HG03135 (cell line): ENCODE data around the gene MICAL2.
"Not testable (repeated sequence)": the region's sequence is repeated elsewhere in the genome, so short reads cannot be mapped to it uniquely, and the experiment has no call there.

Experiments
- ATAC-seq: cut with Tn5 transposase; IDR thresholded peaks from one replicate; pipeline ENCODE4 v1.9.1; 2021; ENCODE audit warnings: mild to moderate bottlenecking, moderate library complexity; ENCODE audit not compliant: unreplicated experiment

Gene MICAL2

GRCh38 chr11:12130180-12130980, 20.0 kb downstream of the MICAL2 start:
- no peak for ATAC-seq

- ATAC-seq = no peak
Observed at GRCh38 chr11:12131943-12132789, 21.8 kb downstream of the MICAL2 start.

- ATAC-seq = no peak
Observed at GRCh38 chr11:12132790-12133145, 22.4 kb downstream of the MICAL2 start.

- ATAC-seq = peak; percentile 56
Observed at GRCh38 chr11:12133547-12134235, 23.3 kb downstream of the MICAL2 start.

GRCh38 chr11:12134236-12134585, 23.8 kb downstream of the MICAL2 start:
- no peak for ATAC-seq

GRCh38 chr11:12135185-12135584, 24.8 kb downstream of the MICAL2 start:
- ATAC-seq = no peak

- no peak for ATAC-seq
Observed at GRCh38 chr11:12137005-12137690, 26.8 kb downstream of the MICAL2 start.

GRCh38 chr11:12137938-12138731, 27.7 kb downstream of the MICAL2 start:
- no peak for ATAC-seq

GRCh38 chr11:12139144-12139881, 28.9 kb downstream of the MICAL2 start:
- ATAC-seq = no peak

- ATAC-seq = no peak
Observed at GRCh38 chr11:12140186-12140793, 29.9 kb downstream of the MICAL2 start.

- no peak for ATAC-seq
Observed at GRCh38 chr11:12141283-12141682, 30.9 kb downstream of the MICAL2 start.

- no peak for ATAC-seq
Observed at GRCh38 chr11:12142176-12142575, 31.8 kb downstream of the MICAL2 start.

GRCh38 chr11:12142909-12143308, 32.5 kb downstream of the MICAL2 start:
- no peak for ATAC-seq

- ATAC-seq = no peak
Observed at GRCh38 chr11:12143461-12144258, 33.3 kb downstream of the MICAL2 start.

- ATAC-seq = no peak
Observed at GRCh38 chr11:12144330-12145174, 34.2 kb downstream of the MICAL2 start.

- not testable (repeated sequence) for ATAC-seq
Observed at GRCh38 chr11:12146678-12147077, 36.3 kb downstream of the MICAL2 start.

GRCh38 chr11:12147827-12148226, 37.4 kb downstream of the MICAL2 start:
- no peak for ATAC-seq
